ENCODE data around the gene EGLN1.

The EGLN1 gene

DNA sequence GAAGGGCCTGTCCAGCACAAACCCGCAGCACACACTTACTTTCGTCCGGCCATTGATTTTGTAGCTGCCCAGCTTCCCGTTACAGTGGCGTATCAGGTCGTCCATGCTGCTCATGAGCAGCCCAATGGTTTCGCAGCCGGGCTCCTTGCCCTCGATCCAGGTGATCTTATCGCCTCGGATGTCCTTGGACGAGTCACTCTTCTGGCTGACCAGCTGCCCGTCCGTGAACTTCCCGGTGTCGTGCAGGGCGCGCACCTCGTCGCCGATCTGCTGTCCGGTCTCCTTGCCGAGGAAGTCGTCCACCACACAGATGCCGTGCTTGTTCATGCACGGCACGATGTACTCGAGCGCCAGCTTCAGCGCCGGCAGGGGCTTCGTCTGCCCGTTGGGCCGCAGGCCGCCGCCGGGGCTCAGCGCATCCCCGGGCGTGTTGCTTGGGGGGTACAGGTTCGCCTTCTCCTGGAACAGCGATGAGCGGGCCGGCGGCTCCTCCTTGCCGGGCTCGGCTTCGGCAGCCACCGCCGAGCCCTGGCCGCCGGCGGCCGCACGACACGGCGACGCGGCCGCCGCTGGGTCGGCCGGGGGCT is 1.0 kb downstream of the EGLN1 start:
- DNase-seq = no peak

- DNase-seq = no peak
These were observed 1.7 kb downstream of the EGLN1 start for GRCh38 chr1:231420299-231420958.

GRCh38 chr1:231419738-231420298 is 2.3 kb downstream of the EGLN1 start:
- DNase-seq = no peak

- no peak for DNase-seq
These were observed 2.9 kb downstream of the EGLN1 start for GRCh38 chr1:231419147-231419546.

DNA sequence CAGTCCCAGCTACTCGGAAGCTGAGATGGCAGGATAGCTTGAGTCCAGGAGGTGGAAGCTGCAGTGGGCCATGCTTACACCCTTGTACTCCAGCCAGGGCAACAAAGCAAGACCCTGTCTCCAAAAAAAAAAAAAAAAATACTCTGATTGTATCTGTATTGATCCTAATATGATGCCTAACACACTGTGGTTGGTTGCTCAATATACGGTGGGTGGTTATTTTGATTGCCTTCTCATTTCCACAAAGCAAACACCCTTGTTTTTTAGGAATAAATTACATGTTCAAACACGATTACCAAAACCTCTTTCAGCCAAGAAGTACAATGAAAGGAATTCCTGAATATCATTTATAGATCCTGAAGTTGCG is 3.4 kb downstream of the EGLN1 start:
- DNase-seq = no peak

DNA sequence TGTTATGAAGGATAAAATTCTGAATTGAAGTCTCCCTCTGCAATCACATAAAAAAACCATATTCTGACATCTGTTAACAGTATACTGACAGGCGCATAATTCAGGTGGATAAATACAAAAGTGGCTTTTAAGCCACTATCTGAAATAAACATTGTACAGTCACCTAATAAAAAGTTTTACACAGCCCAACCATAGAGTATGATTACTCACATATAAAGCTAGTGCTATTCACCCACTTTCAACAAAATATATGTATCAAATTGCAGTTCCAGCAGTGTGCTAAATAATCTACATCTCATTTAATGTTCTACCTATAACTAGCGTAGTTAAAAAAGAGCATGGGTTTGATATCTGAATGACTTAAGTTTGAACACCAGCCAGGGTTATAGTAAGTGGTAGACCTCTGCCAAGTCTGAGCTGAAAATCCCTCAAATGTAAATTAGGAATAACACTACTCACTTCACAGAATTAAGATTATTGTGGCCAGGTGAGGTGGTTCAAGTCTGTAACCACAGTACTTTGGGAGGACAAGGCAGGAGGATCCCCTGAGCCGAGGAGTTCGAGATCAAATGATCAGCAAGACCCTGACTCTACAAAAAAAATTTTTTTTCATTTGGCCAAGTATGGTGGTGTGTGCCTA is 3.9 kb downstream of the EGLN1 start:
- DNase-seq = no peak

DNA sequence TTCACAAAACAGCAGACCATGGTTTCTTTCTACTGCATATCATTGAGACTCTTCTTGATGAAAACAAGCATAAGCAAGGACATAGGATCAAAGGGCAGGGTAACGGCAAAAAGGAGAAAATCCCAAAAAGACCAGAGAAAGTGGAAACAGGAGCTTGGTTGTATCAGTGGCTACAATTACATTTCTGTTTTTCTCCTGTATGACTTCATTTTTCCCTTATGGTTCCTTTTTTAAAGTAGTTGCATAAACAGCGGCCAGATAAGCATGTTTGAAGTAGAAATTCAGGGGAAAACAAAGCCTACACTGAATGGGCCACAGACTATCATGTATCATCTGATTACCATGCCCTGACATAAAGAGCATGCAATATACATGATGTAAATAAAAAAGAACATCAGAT is 4.6 kb downstream of the EGLN1 start:
- no peak for DNase-seq

DNA sequence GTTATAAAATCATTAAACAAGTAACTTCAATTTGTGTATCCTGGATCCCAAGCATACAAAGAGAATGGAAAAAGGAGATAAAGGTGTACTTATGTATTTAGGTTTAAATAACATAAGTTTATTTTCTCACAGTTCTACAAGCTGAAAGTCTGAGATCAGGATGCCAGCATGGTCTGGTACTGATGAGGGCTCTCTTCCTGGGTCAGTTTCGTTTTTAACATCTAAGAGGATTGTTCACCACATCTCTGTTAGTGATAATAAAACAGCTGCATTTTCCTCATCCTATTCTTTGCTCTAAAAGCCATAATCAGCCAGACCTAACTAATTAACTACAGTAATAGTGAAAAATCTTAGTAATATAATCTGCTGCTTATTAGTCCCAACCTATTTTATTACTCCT is 5.2 kb downstream of the EGLN1 start:
- DNase-seq = no peak

DNA sequence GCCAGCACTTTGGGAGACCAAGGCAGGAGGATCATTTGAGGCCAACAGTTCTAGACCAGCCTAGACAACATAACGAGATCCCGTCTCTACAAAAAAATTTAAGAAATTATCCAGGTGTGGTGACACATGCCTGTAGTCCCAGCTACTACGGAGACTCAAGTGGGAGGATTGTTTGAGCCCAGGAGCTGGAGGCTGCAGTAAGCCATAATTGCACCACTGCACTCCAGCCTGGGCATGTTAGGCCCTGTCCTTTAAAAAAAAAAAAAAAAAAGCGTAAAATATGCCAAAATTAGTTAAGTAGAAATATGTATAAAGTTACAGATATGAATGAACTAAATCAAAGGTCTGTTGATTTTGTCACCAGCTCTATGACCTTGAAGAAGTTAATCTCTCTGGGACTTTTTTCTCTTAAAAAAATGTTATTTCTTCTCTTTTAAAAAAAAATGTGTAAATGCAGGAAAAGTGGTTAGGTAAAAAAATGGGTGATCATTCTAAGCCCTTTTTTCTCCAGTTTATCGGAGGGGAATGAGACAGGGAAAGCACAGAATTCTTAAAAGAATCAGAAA is 7.0 kb downstream of the EGLN1 start:
- no peak for DNase-seq

GRCh38 chr1:231414260-231415016 is 7.6 kb downstream of the EGLN1 start:
- no peak for DNase-seq

GRCh38 chr1:231413749-231414082 is 8.4 kb downstream of the EGLN1 start:
- DNase-seq = no peak

GRCh38 chr1:231411036-231411531 is 11.0 kb downstream of the EGLN1 start:
- DNase-seq = no peak

DNA sequence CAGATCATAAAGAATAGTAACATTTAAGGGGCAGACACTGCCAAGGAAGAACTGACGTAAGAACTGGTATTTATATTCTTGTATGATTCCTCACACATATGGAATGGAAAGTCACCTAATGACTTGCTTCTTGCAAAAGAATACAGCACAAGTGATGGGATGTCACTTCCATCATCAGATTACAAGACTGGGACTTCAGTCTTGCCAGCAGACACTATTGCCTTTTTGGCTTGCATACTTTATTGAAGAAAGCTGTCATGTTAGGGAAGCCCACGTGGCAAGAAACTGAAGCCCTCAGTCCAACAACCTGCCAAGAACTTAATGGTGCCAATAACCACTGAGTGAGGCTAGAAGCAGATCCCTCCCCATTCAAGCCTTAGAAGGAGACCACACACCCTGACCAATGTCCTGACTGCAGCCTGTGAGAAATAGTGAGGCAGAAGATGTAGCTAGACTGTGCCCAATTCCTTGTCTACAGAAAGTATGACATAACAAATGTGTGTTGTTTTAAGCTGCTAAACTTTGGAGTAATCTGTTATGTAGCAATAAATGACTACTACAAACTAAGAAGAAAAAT is 12.0 kb downstream of the EGLN1 start:
- no peak for DNase-seq

GRCh38 chr1:231408528-231409094 is 13.5 kb downstream of the EGLN1 start:
- DNase-seq = no peak

DNA sequence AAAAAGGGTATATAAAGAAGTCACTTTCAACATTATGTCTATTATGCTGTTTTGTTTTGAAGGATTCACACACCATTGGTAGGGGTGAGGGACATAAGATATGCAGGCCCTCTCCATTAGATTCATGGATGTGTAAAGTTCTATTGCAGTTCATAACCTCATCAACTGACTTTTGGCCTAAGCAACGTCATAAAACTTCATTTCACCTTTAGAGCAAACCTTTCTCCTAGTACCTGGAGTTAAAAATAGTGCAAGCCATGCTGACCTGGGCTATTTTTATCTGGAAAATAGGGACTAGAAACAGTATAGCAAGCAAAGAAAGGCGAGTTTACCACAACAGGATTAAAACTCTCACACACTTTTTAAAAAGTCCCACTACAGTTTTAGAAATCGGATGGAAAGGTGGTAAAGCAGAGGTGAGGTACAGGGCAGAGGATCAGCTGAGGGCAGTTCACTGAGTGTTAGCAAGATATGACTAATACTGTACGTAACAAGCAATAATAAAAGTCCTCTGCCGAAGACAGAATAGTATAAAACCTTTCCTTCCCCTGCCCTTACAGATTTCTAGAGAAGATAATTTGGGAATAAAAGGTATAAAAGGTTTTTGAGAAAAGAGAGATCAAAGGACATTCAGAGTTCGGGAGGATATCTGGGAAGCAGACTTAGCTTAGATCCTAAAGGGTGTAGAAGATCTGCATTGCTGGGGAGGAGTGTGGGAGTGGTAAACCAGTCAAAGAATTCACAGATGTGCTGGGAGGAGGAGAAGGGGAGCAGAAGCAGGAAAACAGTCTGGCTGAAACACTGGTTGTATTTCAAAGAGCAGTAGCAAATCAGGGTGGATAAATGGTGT is 14.3 kb downstream of the EGLN1 start:
- no peak for DNase-seq

DNA sequence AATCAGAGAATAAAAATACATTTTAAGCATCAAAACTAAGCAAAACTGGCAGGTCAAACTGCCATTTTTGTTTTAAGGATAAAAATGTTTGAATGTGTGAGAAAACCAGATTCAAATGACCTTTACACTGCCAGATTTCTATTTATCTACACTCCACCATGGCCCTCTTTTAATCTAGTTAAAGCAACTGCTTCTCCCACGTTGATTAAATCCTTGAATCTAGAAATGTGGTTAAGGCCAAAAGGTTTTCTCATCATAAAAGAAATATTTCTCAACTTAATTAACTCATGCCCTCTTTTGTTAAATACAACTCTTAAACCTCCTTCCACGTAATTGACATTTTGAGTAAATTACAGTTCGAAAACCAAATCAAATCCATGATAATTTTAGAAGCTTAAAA is 15.0 kb downstream of the EGLN1 start:
- DNase-seq = no peak

DNA sequence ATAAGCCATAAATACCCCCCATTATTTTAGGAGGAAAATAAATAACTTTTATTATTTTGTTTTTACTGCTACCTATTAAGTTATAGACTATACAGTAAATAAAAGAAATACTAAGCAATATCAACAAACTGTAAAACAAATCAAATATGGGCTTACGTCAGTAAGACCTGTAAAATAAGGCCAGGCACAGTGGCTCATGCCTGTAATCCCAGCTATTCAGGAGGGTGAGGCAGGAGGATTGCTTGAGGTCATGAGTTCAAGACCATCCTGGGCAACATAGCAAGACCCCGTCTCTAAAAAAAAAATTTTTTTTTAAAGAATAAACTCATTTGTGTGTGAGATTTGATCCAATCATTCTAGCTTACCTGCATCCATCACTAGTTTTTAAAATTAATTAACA is 17.8 kb downstream of the EGLN1 start:
- no peak for DNase-seq

- DNase-seq = no peak
These were observed 20.6 kb downstream of the EGLN1 start for GRCh38 chr1:231401478-231401877.

DNA sequence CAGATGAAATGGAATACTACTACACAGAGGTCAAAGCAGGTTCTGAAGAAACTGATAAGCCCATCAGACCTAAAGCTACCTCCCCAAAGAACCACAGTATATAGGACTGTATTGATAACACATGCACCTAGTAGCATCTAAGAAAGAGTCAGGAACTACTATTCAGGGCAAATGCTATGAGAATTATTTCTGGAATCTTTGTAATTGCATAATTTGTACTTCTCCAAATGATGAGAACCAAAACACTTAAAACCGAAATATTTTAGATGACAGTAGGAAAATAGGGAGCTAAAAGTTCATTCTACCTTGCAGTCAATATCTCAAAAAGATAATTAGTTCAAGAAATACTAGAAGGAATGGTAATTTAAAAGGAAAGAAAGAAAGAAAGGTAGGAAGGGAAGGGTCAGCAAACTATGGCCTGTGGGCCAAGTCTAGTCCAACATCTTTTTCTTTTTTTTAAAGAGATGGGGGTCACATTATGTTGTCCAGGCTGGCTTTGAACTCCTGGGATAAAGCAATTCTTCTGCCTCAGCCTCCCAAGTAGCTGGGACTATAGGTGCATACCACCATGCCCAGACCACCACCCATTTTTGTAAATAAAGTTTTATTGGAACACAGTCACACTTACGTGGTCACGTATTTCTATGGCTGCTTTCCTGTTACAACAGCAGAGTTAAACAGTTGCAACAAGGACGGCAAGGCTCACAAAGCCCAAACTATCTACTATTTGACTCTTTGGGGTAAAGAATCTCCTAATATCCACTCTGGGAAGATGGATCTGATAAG is 24.0 kb downstream of the EGLN1 start:
- DNase-seq = no peak

DNA sequence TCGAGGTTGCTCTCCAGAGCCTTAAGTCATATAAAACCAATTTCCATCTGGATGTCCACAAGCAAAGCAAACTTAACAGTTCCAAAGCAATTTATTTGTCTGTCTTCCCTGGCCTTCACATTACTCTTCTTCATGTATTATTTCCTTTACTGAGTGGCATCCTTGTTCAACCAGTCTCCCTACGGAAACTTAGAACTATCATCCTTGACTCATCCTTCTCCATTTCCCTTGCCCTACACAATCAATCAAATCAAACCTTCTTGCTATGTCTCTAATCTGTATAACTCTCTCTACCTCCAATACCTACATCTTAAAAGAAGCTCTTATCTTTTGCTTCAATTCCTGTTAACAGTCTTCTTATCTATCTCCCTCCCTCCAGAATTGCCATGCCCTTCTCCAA is 25.4 kb downstream of the EGLN1 start:
- no peak for DNase-seq

- DNase-seq = no peak
These were observed 26.1 kb downstream of the EGLN1 start for GRCh38 chr1:231395998-231396390.
